ENCODE measurements around the gene PABPN1L. TPM values are rescaled to one million over a fixed set of nuclear protein-coding genes. Genes with fewer than 3 reads are reported as not detected.

PABPN1L gene
- polyA plus RNA-seq, 2 of the 4 experiments (the other 2 are of a cell fraction) = not detected

DNA sequence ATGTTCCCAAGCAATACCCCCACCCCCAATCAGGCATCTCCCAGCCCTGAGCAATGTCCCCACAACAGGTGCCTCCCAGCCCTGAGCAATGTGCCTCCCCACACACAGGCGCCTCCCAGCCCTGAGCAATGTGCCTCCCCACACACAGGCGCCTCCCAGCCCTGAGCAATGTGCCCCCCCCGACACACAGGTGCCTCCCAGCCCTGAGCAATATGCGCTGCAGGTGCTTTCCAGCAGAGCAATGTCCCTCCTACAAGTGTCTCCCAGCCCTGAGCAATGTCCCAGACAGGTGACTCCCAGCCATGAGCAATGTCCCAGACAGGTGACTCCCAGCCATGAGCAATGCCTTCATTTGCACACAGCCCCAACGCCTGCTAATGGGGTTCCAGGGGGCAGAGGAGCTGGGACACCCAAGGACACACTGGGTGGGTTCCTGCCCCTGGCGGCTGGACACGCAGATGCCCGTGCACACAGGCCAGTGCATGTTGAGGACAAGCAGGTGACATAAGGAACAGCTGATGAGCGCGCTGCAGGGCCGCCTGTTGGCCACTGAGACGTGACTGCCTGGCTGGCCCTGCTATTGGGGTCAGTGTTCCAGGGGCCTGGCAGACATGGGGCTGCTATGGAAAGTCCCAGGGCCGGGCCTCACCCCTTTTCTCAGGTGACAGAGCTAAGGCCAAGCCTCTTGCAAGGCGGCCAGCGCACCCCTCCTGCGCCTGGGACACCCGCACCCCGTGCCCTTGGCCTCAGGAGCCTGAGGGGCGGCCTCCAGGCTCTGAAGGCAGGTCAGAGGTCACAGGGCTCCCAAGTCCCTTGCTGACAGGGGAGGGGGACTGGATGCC is 26.9 kb upstream of the PABPN1L start:
- no peak overlapping the region for H3K4me2 ChIP-seq
- no peak overlapping the region for H3K27ac ChIP-seq
- TF ChIP-seq RARB (CRISPR knock-in tag; IDR thresholded peaks at IDR 0.05) (no peak), CHD4 (IDR thresholded peaks at IDR 0.05; ENCODE audit: borderline replicate concordance) (no peak), EP300 (IDR thresholded peaks at IDR 0.05) (no peak), CEBPB (IDR thresholded peaks at IDR 0.05) (no peak), CHD2 (IDR thresholded peaks at IDR 0.05; ENCODE audit: low read length, partially characterized antibody) (no peak)
- TF ChIP-seq, protein P1, sequence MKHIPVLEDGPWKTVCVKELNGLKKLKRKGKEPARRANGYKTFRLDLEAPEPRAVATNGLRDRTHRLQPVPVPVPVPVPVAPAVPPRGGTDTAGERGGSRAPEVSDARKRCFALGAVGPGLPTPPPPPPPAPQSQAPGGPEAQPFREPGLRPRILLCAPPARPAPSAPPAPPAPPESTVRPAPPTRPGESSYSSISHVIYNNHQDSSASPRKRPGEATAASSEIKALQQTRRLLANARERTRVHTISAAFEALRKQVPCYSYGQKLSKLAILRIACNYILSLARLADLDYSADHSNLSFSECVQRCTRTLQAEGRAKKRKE (CRISPR knock-in tag; IDR thresholded peaks at IDR 0.05; ENCODE audit: low read depth) = no peak
- TF ChIP-seq, protein P2, sequence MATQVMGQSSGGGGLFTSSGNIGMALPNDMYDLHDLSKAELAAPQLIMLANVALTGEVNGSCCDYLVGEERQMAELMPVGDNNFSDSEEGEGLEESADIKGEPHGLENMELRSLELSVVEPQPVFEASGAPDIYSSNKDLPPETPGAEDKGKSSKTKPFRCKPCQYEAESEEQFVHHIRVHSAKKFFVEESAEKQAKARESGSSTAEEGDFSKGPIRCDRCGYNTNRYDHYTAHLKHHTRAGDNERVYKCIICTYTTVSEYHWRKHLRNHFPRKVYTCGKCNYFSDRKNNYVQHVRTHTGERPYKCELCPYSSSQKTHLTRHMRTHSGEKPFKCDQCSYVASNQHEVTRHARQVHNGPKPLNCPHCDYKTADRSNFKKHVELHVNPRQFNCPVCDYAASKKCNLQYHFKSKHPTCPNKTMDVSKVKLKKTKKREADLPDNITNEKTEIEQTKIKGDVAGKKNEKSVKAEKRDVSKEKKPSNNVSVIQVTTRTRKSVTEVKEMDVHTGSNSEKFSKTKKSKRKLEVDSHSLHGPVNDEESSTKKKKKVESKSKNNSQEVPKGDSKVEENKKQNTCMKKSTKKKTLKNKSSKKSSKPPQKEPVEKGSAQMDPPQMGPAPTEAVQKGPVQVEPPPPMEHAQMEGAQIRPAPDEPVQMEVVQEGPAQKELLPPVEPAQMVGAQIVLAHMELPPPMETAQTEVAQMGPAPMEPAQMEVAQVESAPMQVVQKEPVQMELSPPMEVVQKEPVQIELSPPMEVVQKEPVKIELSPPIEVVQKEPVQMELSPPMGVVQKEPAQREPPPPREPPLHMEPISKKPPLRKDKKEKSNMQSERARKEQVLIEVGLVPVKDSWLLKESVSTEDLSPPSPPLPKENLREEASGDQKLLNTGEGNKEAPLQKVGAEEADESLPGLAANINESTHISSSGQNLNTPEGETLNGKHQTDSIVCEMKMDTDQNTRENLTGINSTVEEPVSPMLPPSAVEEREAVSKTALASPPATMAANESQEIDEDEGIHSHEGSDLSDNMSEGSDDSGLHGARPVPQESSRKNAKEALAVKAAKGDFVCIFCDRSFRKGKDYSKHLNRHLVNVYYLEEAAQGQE (IDR thresholded peaks at IDR 0.05) = no peak
- TF ChIP-seq, protein P3, sequence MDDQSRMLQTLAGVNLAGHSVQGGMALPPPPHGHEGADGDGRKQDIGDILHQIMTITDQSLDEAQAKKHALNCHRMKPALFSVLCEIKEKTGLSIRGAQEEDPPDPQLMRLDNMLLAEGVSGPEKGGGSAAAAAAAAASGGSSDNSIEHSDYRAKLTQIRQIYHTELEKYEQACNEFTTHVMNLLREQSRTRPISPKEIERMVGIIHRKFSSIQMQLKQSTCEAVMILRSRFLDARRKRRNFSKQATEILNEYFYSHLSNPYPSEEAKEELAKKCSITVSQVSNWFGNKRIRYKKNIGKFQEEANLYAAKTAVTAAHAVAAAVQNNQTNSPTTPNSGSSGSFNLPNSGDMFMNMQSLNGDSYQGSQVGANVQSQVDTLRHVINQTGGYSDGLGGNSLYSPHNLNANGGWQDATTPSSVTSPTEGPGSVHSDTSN (IDR thresholded peaks at IDR 0.05) = no peak
- POLR2A ChIA-PET = no interaction called here
- CTCF ChIA-PET = interaction anchor here (1.2 kb wide), 1 partner anchor 14 kb away, joined by 4 read pairs; no protein-coding TSS in a partner anchor
- ATAC-seq (no peak), FAIRE-seq (no peak), DNase-seq (ENCODE audit: low read depth in 1 of 2, low spot score in 1 of 2) (no peak)
- H3K4me1 ChIP-seq = no peaks in the 10 kb centered on the region; the same call in 2 of the 3 replicates
- 50% methylated on average over 19 of the region's 19 CpGs for WGBS (ENCODE audit: missing lambda C conversion rate)
- H3K4me3 ChIP-seq = no peak overlapping the region
- no peaks in the 10 kb centered on the region for H3K9me3 ChIP-seq

DNA sequence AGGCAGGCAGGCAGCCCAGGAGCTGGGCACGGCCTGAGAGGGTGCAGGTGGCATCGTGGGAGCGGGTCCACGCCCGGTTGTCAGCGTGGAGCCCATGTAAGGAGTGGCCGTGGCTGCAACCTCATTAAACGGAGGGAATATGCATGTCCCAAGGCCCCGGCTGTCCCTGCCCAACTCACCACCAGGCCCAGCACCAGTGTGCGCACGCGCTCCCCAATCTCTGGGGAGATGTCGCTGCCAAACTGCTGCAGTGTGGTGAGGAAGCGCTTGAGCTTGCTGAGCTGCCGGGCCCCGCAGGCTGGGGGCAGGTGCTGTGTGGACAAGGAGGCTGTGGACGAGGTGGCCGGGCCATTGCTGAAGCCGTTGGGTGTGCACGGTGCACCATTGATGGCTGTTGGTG is 25.6 kb upstream of the PABPN1L start:
- TF ChIP-seq HOXB5 (CRISPR knock-in tag; IDR thresholded peaks at IDR 0.05) (no peak), BHLHE40 (IDR thresholded peaks at IDR 0.05; ENCODE audit: low read depth, low read length) (no peak), ZFP36 (IDR thresholded peaks at IDR 0.05; ENCODE audit: borderline replicate concordance, partially characterized antibody) (no peak), EHMT2 (IDR thresholded peaks at IDR 0.05; ENCODE audit: low read depth) (no peak), FOSB (CRISPR knock-in tag; IDR thresholded peaks at IDR 0.05) (no peak), TFCP2L1 (CRISPR knock-in tag; IDR thresholded peaks at IDR 0.05) (no peak), EP300 (IDR thresholded peaks at IDR 0.05) (no peak), HEYL (CRISPR knock-in tag; IDR thresholded peaks at IDR 0.05) (no peak)
- TF ChIP-seq, protein P1 (CRISPR knock-in tag; IDR thresholded peaks at IDR 0.05; ENCODE audit: low read depth) = no peak
- TF ChIP-seq, protein P4, sequence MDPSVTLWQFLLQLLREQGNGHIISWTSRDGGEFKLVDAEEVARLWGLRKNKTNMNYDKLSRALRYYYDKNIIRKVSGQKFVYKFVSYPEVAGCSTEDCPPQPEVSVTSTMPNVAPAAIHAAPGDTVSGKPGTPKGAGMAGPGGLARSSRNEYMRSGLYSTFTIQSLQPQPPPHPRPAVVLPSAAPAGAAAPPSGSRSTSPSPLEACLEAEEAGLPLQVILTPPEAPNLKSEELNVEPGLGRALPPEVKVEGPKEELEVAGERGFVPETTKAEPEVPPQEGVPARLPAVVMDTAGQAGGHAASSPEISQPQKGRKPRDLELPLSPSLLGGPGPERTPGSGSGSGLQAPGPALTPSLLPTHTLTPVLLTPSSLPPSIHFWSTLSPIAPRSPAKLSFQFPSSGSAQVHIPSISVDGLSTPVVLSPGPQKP (IDR thresholded peaks at IDR 0.05; ENCODE audit: low read depth, low read length) = no peak
- TF ChIP-seq, protein P5, sequence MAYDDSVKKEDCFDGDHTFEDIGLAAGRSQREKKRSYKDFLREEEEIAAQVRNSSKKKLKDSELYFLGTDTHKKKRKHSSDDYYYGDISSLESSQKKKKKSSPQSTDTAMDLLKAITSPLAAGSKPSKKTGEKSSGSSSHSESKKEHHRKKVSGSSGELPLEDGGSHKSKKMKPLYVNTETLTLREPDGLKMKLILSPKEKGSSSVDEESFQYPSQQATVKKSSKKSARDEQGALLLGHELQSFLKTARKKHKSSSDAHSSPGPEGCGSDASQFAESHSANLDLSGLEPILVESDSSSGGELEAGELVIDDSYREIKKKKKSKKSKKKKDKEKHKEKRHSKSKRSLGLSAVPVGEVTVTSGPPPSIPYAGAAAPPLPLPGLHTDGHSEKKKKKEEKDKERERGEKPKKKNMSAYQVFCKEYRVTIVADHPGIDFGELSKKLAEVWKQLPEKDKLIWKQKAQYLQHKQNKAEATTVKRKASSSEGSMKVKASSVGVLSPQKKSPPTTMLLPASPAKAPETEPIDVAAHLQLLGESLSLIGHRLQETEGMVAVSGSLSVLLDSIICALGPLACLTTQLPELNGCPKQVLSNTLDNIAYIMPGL (CRISPR knock-in tag; IDR thresholded peaks at IDR 0.05; ENCODE audit: borderline replicate concordance) = no peak
- ChIA-PET CTCF (interaction anchor here (0.7 to 1.2 kb wide), 2 partner anchors 15 to 33 kb away, joined by 3 to 4 read pairs; no protein-coding TSS in a partner anchor), POLR2A (no interaction called here)
- H3K9me3 ChIP-seq = no peaks in the 10 kb centered on the region
- FAIRE-seq (no peak), ATAC-seq (no peak), DNase-seq (ENCODE audit: low read depth in 1 of 2, low spot score in 1 of 2) (no peak)
- H3K4me2 ChIP-seq = no peak overlapping the region
- no peak overlapping the region for H3K27ac ChIP-seq
- no peak overlapping the region for H3K4me3 ChIP-seq
- WGBS (ENCODE audit: missing lambda C conversion rate) = 85% methylated on average over 17 of the region's 20 CpGs
- H3K4me1 ChIP-seq = peaks cover 3% of the 10 kb centered on the region; the same call in 2 of the 3 replicates
